Gastroesophageal sphincter (tissue), 4 donors: ENCODE results near the gene PMPCB. TPM values are rescaled to one million over a fixed set of nuclear protein-coding genes. Genes with fewer than 3 reads are reported as not detected.

Source experiments
- ATAC-seq: fragments of 150-250 bp; one replicate; pipeline ENCODE4 v1.9.1; 2016; ENCODE audit warnings: mild to moderate bottlenecking, moderate library complexity
- H3K27ac ChIP-seq, 4 donors: fragments of 200-600 bp; sonication (generic) in 3 of 4; 1 replicate in 3 of 4; 2 replicates in 1 of 4; pipeline ENCODE4 v1.5.1; 2016 to 2019
- H3K27me3 ChIP-seq: fragments of 200-600 bp; sonication (generic); one replicate; pipeline ENCODE4 v1.5.1; 2019
- H3K36me3 ChIP-seq, 2 donors: fragments of 200-600 bp; sonication (generic); one replicate each; pipeline ENCODE4 v1.5.1; 2019; ENCODE audit warnings: control low read depth in 1 of 2
- H3K4me1 ChIP-seq, 3 donors: fragments of 200-600 bp; sonication (generic); 1 replicate in 2 of 3; 2 replicates in 1 of 3; pipeline ENCODE4 v1.5.1; 2016 to 2019; ENCODE audit warnings: control low read depth in 2 of 3
- H3K4me3 ChIP-seq, 2 donors: fragments of 200-600 bp; sonication (generic); one replicate each; pipeline ENCODE4 v1.5.1; 2019; ENCODE audit warnings: mild to moderate bottlenecking in 1 of 2, moderate library complexity in 1 of 2
- H3K9me3 ChIP-seq, 3 donors: fragments of 200-600 bp; sonication (generic); one replicate each; pipeline ENCODE4 v1.5.1; 2017 to 2019; ENCODE audit warnings: control low read depth in 2 of 3
- EP300 ChIP-seq: sonication (generic); formaldehyde crosslinking; IDR thresholded peaks from one replicate; pipeline ENCODE4 v1.6.1; 2017; ENCODE audit warnings: antibody characterized with exemption, mild to moderate bottlenecking
- POLR2A ChIP-seq, 2 donors: fragments of 450-650 bp; IDR thresholded peaks; one replicate each; pipeline ENCODE4 v1.6.1; 2017; ENCODE audit warnings: antibody characterized with exemption in 2 of 2, mild to moderate bottlenecking in 2 of 2, moderate library complexity in 1 of 2
- POLR2AphosphoS5 ChIP-seq: sonication (generic); formaldehyde crosslinking; IDR thresholded peaks from one replicate; pipeline ENCODE4 v1.6.1; 2017; ENCODE audit warnings: antibody characterized with exemption
- WGBS, 2 donors: methylation state at CpG; one replicate each; pipeline ENCODE4 v1.1.5; 2018; ENCODE audit warnings: low coverage in 1 of 2; 5-methylcytosine and 5-hydroxymethylcytosine counted together
- total RNA-seq, 4 donors: library from RNA; depleted of rRNA; stranded (reverse); fragments of >200 nt; gene quantifications; one replicate each; pipeline ENCODE4 v1.1.0, GENCODE V29; 2016
- TF ChIP-seq, protein P1 (sequence below), 4 experiments: fragments of 200-600 bp in 2 of 4; fragments of 450-650 bp in 2 of 4; sonication (generic) in 1 of 4; IDR thresholded peaks; one replicate each; pipeline ENCODE4 v1.5.1; 2017 to 2019; ENCODE audit warnings: antibody characterized with exemption in 4 of 4, mild to moderate bottlenecking in 2 of 4, moderate library complexity in 2 of 4

The PMPCB gene
- total RNA-seq, 4 donors from 2014 or later = 37.3 to 70.9 (median 57.4) TPM

DNA sequence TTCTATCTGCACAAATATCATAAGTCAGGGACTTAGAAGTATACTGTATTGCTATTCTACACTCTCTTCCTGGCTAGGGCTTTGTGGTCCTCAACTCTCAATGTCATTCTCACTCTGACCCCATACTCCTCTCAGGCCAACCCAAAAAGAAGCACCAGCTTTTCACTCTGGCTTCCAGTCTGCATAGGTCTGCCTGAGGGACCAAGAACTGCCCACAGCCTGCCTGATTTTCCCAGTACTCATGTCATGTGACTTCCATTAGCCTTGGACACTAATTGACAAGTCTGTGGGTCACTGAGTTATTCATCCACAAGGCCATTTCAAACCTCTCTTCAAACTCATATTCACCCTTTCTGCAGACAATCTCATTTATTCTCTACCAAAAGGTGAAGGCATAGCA is 19.8 kb downstream of the PMPCB start:
- Histone ChIP-seq H3K9me3 (no peaks in the 10 kb centered on the region), H3K27ac (no peak overlapping the region), H3K4me3 (no peak overlapping the region), H3K4me1 (no peaks in the 10 kb centered on the region), H3K27me3 (no peaks in the 10 kb centered on the region), H3K36me3 (peaks cover 2 to 100% of the 10 kb centered on the region in 2 donors)
- no peak for ATAC-seq
- no peak for TF ChIP-seq POLR2A (IDR thresholded peaks at IDR 0.05)
- TF ChIP-seq, protein P1, sequence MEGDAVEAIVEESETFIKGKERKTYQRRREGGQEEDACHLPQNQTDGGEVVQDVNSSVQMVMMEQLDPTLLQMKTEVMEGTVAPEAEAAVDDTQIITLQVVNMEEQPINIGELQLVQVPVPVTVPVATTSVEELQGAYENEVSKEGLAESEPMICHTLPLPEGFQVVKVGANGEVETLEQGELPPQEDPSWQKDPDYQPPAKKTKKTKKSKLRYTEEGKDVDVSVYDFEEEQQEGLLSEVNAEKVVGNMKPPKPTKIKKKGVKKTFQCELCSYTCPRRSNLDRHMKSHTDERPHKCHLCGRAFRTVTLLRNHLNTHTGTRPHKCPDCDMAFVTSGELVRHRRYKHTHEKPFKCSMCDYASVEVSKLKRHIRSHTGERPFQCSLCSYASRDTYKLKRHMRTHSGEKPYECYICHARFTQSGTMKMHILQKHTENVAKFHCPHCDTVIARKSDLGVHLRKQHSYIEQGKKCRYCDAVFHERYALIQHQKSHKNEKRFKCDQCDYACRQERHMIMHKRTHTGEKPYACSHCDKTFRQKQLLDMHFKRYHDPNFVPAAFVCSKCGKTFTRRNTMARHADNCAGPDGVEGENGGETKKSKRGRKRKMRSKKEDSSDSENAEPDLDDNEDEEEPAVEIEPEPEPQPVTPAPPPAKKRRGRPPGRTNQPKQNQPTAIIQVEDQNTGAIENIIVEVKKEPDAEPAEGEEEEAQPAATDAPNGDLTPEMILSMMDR (IDR thresholded peaks at IDR 0.05) = no peak
- no peak for TF ChIP-seq EP300
- TF ChIP-seq POLR2AphosphoS5 = no peak

DNA sequence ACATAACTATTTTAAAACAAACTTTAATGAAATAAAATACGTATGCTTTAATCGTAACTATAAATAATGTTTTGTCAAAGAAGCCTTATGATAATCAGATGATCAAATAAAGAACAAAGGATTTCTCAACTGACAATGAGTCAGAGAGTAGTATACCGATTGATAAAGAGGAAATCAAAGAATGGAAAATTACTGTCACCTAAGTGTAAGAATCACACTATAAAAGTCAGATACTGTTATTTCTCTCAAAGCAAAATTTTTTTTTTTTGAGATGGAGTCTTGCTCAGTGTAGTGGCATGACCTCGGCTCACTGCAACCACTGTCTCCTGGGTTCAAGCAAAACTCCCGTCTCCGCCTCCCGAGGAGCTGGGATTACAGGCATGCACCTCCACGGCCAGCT is 28.5 kb downstream of the PMPCB start:
- H3K27ac ChIP-seq = no peak overlapping the region
- peaks cover 0 to 86% of the 10 kb centered on the region in 2 donors for H3K36me3 ChIP-seq
- TF ChIP-seq EP300 (no peak), POLR2AphosphoS5 (no peak), POLR2A (IDR thresholded peaks at IDR 0.05) (no peak)
- TF ChIP-seq, protein P1 (IDR thresholded peaks at IDR 0.05) = no peak
- ATAC-seq = no peak
- H3K9me3 ChIP-seq = no peaks in the 10 kb centered on the region
- WGBS, 2 donors = 90% methylated on average over 5 to 8 of the region's 8 CpGs
- H3K4me1 ChIP-seq = no peaks in the 10 kb centered on the region
- H3K4me3 ChIP-seq = no peak overlapping the region
- no peaks in the 10 kb centered on the region for H3K27me3 ChIP-seq

DNA sequence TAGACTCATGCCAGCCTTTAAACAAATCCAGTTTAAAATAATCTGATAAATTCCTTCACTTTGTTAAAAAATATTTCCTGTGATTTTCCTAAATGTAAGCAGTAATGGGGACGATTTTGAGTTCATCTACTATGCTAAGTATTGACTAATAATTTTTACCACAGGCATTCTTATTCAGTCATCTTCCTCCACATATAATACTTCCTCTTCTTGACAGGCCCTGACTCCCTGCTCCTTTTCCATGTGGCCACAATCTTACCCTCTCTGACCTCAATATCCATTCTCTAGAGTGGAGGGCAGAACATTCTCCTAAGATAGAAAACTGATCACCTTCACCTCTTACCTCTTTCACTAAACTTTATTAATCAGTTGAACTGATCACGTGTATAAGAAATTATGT is 39.5 kb downstream of the PMPCB start:
- Histone ChIP-seq H3K27ac (no peak overlapping the region), H3K36me3 (peaks cover 0 to 91% of the 10 kb centered on the region in 2 donors), H3K27me3 (no peaks in the 10 kb centered on the region), H3K4me1 (peaks cover 0 to 1% (median 0%) of the 10 kb centered on the region in 3 donors), H3K9me3 (no peaks in the 10 kb centered on the region), H3K4me3 (no peak overlapping the region)
- WGBS, 2 donors = 93 to 100% methylated on average over 1 to 2 of the region's 2 CpGs
- no peak for TF ChIP-seq EP300
- no peak for TF ChIP-seq POLR2AphosphoS5
- TF ChIP-seq POLR2A (IDR thresholded peaks at IDR 0.05) = no peak
- TF ChIP-seq, protein P1 (IDR thresholded peaks at IDR 0.05) = no peak
- ATAC-seq = no peak

DNA sequence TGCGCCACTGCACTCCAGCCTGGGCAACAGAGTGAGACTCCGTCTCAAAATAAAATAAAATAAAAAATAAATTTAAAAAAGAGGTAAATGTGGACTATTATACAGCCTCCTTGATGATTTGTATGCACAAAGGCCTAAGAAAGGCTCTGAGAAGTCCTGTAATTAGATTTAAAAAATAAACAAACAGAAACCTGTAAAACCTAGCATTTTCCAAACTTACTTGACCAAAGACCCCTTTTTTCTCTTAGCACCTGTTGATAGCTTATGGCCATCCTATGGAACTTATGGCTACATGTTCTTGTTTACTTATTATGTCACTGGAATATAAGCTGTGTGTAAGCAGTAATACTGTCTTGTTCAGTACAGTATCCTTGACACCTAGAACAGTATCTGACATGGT is 41.6 kb downstream of the PMPCB start:
- H3K36me3 ChIP-seq = peaks cover 0 to 81% of the 10 kb centered on the region in 2 donors

DNA sequence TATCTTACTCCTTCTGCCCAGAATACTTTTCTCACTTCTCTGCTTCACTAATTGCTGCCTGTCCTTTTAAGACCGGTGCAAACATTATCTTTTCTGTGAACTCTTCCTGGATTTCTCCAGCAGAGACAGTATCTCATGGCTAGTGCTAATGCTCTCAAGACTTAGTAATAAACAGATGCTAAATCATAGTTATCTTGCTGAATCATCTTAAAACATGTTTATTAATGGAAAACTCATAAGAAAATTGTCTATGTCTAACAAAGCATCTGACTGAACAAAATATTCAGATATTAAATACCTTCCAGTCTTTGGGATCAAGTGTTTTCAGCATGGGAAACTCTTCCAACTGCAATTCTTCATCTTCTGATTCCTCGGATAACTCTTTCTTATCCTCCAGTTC is 44.2 kb downstream of the PMPCB start:
- Histone ChIP-seq H3K27me3 (no peaks in the 10 kb centered on the region), H3K27ac (no peak overlapping the region), H3K4me3 (no peak overlapping the region), H3K36me3 (peaks cover 0 to 56% of the 10 kb centered on the region in 2 donors), H3K4me1 (peaks cover 4 to 29% (median 12%) of the 10 kb centered on the region in 3 donors), H3K9me3 (no peaks in the 10 kb centered on the region)
- ATAC-seq = no peak
- TF ChIP-seq POLR2A (IDR thresholded peaks at IDR 0.05) (no peak), EP300 (no peak), POLR2AphosphoS5 (no peak)
- TF ChIP-seq, protein P1 (IDR thresholded peaks at IDR 0.05) = no peak
- 63 to 74% methylated on average over 1 to 2 of the region's 2 CpGs for WGBS, 2 donors

More for the DNA sequence above, 41.6 kb downstream of the PMPCB start:
- no peak overlapping the region for H3K27ac ChIP-seq
- WGBS, 2 donors = 100% methylated on average over 1 to 2 of the region's 2 CpGs
- ATAC-seq = no peak
- no peak overlapping the region for H3K4me3 ChIP-seq
- H3K9me3 ChIP-seq = no peaks in the 10 kb centered on the region
- H3K4me1 ChIP-seq = peaks cover 4 to 21% (median 7%) of the 10 kb centered on the region in 3 donors
- no peaks in the 10 kb centered on the region for H3K27me3 ChIP-seq
- TF ChIP-seq, protein P1 (IDR thresholded peaks at IDR 0.05) = no peak
- TF ChIP-seq POLR2AphosphoS5 (no peak), POLR2A (IDR thresholded peaks at IDR 0.05) (no peak), EP300 (no peak)
